Measurements from ENCODE around the gene YEATS2. TPM values are rescaled to one million over a fixed set of nuclear protein-coding genes. Genes with fewer than 3 reads are reported as not detected.

Gene YEATS2
- polyA plus RNA-seq, 1 donor, result 22.2 TPM

DNA sequence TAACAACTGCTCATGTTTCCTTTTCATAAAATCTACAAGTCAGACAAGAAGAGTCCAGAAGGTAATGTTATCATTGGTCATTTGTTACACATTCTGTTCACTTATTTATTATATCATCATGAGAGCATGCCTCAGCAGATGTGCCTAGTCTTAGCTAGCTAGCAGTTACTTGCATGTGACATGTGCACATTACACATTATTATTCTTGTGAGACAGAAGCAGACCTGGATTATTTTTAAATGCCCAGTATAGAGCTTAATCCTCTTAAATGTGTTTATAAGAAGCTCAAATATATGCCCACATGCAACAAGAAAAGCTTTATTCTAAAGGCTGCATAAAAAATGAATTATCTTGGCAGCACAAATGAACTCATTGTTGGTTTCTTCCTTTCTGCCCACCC, 12.6 kb downstream of the YEATS2 start:
- Histone ChIP-seq H3K27me3 (ENCODE audit: control insufficient read depth, insufficient read depth, low read length) (no peaks in the 10 kb centered on the region), H3K4me1 (ENCODE audit: control insufficient read depth, insufficient read depth, low read length) (no peaks in the 10 kb centered on the region), H3K27ac (ENCODE audit: low read length) (no peak overlapping the region), H3K9me3 (ENCODE audit: control insufficient read depth, low read depth, low read length) (no peaks in the 10 kb centered on the region), H3K4me3 (ENCODE audit: low read length) (no peak overlapping the region), H3K36me3 (ENCODE audit: control insufficient read depth, insufficient read depth, low read length) (no peaks in the 10 kb centered on the region)
- DNase-seq, result no peak

- 90% methylated on average over 1 of the region's 3 CpGs for WGBS (ENCODE audit: insufficient coverage, low lambda C conversion rate)
- no peaks in the 10 kb centered on the region for H3K27me3 ChIP-seq (ENCODE audit: control insufficient read depth, insufficient read depth, low read length)
- no peak overlapping the region for H3K4me3 ChIP-seq (ENCODE audit: low read length)
- H3K9me3 ChIP-seq (ENCODE audit: control insufficient read depth, low read depth, low read length), result no peaks in the 10 kb centered on the region
- no peak for DNase-seq
- peaks cover 2% of the 10 kb centered on the region for H3K36me3 ChIP-seq (ENCODE audit: control insufficient read depth, insufficient read depth, low read length)
- no peak overlapping the region for H3K27ac ChIP-seq (ENCODE audit: low read length)
- H3K4me1 ChIP-seq (ENCODE audit: control insufficient read depth, insufficient read depth, low read length), result no peaks in the 10 kb centered on the region
These were observed 13.9 kb downstream of the YEATS2 start for GRCh38 chr3:183711516-183711915.

- Histone ChIP-seq H3K27me3 (ENCODE audit: control insufficient read depth, insufficient read depth, low read length) (no peaks in the 10 kb centered on the region), H3K4me3 (ENCODE audit: low read length) (no peak overlapping the region), H3K36me3 (ENCODE audit: control insufficient read depth, insufficient read depth, low read length) (peaks cover 13% of the 10 kb centered on the region), H3K9me3 (ENCODE audit: control insufficient read depth, low read depth, low read length) (no peaks in the 10 kb centered on the region), H3K27ac (ENCODE audit: low read length) (no peak overlapping the region), H3K4me1 (ENCODE audit: control insufficient read depth, insufficient read depth, low read length) (no peaks in the 10 kb centered on the region)
- no peak for DNase-seq
These were observed 17.0 kb downstream of the YEATS2 start for GRCh38 chr3:183714622-183715021.

- Histone ChIP-seq H3K27ac (ENCODE audit: low read length) (no peak overlapping the region), H3K9me3 (ENCODE audit: control insufficient read depth, low read depth, low read length) (no peaks in the 10 kb centered on the region), H3K4me3 (ENCODE audit: low read length) (no peak overlapping the region), H3K36me3 (ENCODE audit: control insufficient read depth, insufficient read depth, low read length) (peaks cover 33% of the 10 kb centered on the region), H3K4me1 (ENCODE audit: control insufficient read depth, insufficient read depth, low read length) (no peaks in the 10 kb centered on the region), H3K27me3 (ENCODE audit: control insufficient read depth, insufficient read depth, low read length) (no peaks in the 10 kb centered on the region)
- no peak for DNase-seq
- WGBS (ENCODE audit: insufficient coverage, low lambda C conversion rate), result 95% methylated on average over 3 of the region's 3 CpGs
These were observed 20.4 kb downstream of the YEATS2 start for GRCh38 chr3:183718012-183718411.

DNA sequence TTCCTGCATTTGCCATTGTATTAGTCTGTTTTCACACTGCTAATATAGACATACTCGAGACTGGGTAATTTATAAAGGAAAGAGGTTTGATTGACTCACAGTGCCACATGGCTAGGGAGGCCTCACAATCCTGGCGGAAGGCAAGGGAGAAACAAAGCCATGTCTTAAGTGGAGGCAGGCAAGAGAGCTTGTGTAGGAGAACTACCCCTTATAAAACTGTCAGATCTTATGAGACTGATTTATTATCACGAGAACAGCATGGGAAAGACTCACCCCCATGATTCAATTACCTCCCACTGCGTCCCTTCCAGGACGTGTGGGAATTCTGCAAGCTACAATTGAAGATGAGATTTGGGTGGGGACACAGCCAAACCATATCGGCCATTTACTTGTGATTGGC, 27.8 kb downstream of the YEATS2 start:
- peaks cover 54% of the 10 kb centered on the region for H3K36me3 ChIP-seq (ENCODE audit: control insufficient read depth, insufficient read depth, low read length)
- H3K4me3 ChIP-seq (ENCODE audit: low read length), result no peak overlapping the region
- no peaks in the 10 kb centered on the region for H3K27me3 ChIP-seq (ENCODE audit: control insufficient read depth, insufficient read depth, low read length)
- H3K27ac ChIP-seq (ENCODE audit: low read length), result no peak overlapping the region
- WGBS (ENCODE audit: insufficient coverage, low lambda C conversion rate), result no CpG with 5 or more reads among the region's 6 CpGs
- no peaks in the 10 kb centered on the region for H3K9me3 ChIP-seq (ENCODE audit: control insufficient read depth, low read depth, low read length)
- no peaks in the 10 kb centered on the region for H3K4me1 ChIP-seq (ENCODE audit: control insufficient read depth, insufficient read depth, low read length)
- no peak for DNase-seq

GRCh38 chr3:183728204-183728603, 30.6 kb downstream of the YEATS2 start:
- Histone ChIP-seq H3K36me3 (ENCODE audit: control insufficient read depth, insufficient read depth, low read length) (peaks cover 38% of the 10 kb centered on the region), H3K4me1 (ENCODE audit: control insufficient read depth, insufficient read depth, low read length) (peaks cover 4% of the 10 kb centered on the region), H3K27me3 (ENCODE audit: control insufficient read depth, insufficient read depth, low read length) (no peaks in the 10 kb centered on the region), H3K9me3 (ENCODE audit: control insufficient read depth, low read depth, low read length) (no peaks in the 10 kb centered on the region), H3K4me3 (ENCODE audit: low read length) (no peak overlapping the region), H3K27ac (ENCODE audit: low read length) (no peak overlapping the region)
- DNase-seq, result no peak
- no CpG with 5 or more reads among the region's 1 CpG for WGBS (ENCODE audit: insufficient coverage, low lambda C conversion rate)

- no peaks in the 10 kb centered on the region for H3K27me3 ChIP-seq (ENCODE audit: control insufficient read depth, insufficient read depth, low read length)
- peak overlapping the region; percentile 69 for H3K27ac ChIP-seq (ENCODE audit: low read length)
- H3K36me3 ChIP-seq (ENCODE audit: control insufficient read depth, insufficient read depth, low read length), result peaks cover 37% of the 10 kb centered on the region
- no peak overlapping the region for H3K4me3 ChIP-seq (ENCODE audit: low read length)
- 80% methylated on average over 1 of the region's 2 CpGs for WGBS (ENCODE audit: insufficient coverage, low lambda C conversion rate)
- DNase-seq, result no peak
- H3K4me1 ChIP-seq (ENCODE audit: control insufficient read depth, insufficient read depth, low read length), result peaks cover 4% of the 10 kb centered on the region
- no peaks in the 10 kb centered on the region for H3K9me3 ChIP-seq (ENCODE audit: control insufficient read depth, low read depth, low read length)
These were observed 32.8 kb downstream of the YEATS2 start for GRCh38 chr3:183730361-183730760.

DNA sequence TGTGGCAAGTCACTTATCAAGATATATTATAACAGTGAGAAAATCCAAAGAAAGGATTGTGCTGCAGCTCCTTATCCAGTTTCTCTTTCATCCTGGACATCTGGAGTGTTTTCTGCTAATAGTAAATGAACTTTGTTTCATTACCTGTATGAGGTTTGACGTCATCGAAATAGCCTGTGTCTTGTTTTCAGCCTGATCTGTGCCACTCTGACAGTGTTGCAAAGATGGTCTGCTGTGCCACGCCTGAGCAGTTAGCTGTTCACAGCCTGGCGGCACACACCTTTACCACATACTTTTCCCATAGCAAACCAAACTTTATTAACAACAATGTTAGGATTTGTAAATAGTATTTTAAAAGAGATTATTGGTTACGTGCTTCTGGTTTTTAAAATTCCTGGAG, 34.0 kb downstream of the YEATS2 start:
- 75% methylated on average over 1 of the region's 5 CpGs for WGBS (ENCODE audit: insufficient coverage, low lambda C conversion rate)
- Histone ChIP-seq H3K27ac (ENCODE audit: low read length) (peak overlapping the region; percentile 69), H3K4me3 (ENCODE audit: low read length) (no peak overlapping the region), H3K9me3 (ENCODE audit: control insufficient read depth, low read depth, low read length) (no peaks in the 10 kb centered on the region), H3K36me3 (ENCODE audit: control insufficient read depth, insufficient read depth, low read length) (peaks cover 28% of the 10 kb centered on the region), H3K4me1 (ENCODE audit: control insufficient read depth, insufficient read depth, low read length) (peaks cover 5% of the 10 kb centered on the region), H3K27me3 (ENCODE audit: control insufficient read depth, insufficient read depth, low read length) (no peaks in the 10 kb centered on the region)
- peak; percentile 84 to 94 for DNase-seq

DNA sequence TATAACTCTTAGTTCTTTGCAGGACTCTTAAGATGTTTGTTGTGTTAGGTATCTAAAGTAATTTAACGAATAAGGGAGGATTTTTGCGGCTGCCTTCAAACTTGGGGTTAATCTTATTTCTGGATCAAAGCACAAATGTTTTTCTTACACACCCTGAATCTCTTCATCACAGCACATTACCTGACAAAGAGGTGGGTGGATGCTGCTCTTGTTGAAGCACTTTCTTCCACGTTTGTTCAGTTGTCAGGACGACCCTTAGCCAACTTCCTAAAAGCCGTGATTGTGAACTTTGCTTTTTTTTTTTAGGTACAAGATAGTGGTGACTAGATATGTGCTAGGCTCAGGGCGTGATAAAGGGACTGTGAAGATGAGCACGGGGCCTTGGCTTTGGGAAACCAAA, 36.0 kb downstream of the YEATS2 start:
- no CpG with 5 or more reads among the region's 7 CpGs for whole genome bisulfite sequencing (ENCODE audit: insufficient coverage, low lambda C conversion rate)
- H3K27ac ChIP-seq (ENCODE audit: low read length), result no peak overlapping the region
- H3K4me3 ChIP-seq (ENCODE audit: low read length), result no peak overlapping the region
- H3K4me1 ChIP-seq (ENCODE audit: control insufficient read depth, insufficient read depth, low read length), result peaks cover 10% of the 10 kb centered on the region
- H3K9me3 ChIP-seq (ENCODE audit: control insufficient read depth, low read depth, low read length), result no peaks in the 10 kb centered on the region
- DNase-seq, result no peak
- peaks cover 14% of the 10 kb centered on the region for H3K36me3 ChIP-seq (ENCODE audit: control insufficient read depth, insufficient read depth, low read length)
- H3K27me3 ChIP-seq (ENCODE audit: control insufficient read depth, insufficient read depth, low read length), result no peaks in the 10 kb centered on the region

GRCh38 chr3:183734750-183735494, 37.3 kb downstream of the YEATS2 start:
- Histone ChIP-seq H3K4me1 (ENCODE audit: control insufficient read depth, insufficient read depth, low read length) (peaks cover 10% of the 10 kb centered on the region), H3K4me3 (ENCODE audit: low read length) (no peak overlapping the region), H3K27ac (ENCODE audit: low read length) (no peak overlapping the region), H3K9me3 (ENCODE audit: control insufficient read depth, low read depth, low read length) (no peaks in the 10 kb centered on the region), H3K27me3 (ENCODE audit: control insufficient read depth, insufficient read depth, low read length) (no peaks in the 10 kb centered on the region), H3K36me3 (ENCODE audit: control insufficient read depth, insufficient read depth, low read length) (peaks cover 11% of the 10 kb centered on the region)
- 93% methylated on average over 3 of the region's 5 CpGs for WGBS (ENCODE audit: insufficient coverage, low lambda C conversion rate)
- no peak for DNase-seq

DNA sequence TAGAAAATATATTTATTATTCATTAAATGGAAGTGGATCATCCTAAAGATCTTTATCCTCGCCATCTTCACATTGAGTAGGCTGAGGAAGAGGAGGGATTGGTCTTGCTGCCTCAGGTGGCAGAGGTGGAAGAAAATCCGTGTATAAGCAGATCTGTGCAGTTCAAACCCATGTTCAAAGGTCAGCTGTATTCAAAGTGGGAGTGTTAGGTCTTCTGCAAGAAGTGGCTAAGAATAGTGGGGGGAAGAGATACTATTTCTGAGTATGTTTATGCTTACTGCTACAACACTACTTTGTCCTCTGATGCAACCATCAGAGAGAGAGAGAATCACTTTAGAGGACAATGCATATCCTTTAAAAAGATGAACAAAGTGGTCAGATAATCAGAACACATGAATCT, 39.5 kb downstream of the YEATS2 start:
- Histone ChIP-seq H3K27ac (ENCODE audit: low read length) (peak overlapping the region; percentile 64), H3K4me1 (ENCODE audit: control insufficient read depth, insufficient read depth, low read length) (peaks cover 5% of the 10 kb centered on the region), H3K9me3 (ENCODE audit: control insufficient read depth, low read depth, low read length) (no peaks in the 10 kb centered on the region), H3K4me3 (ENCODE audit: low read length) (no peak overlapping the region), H3K36me3 (ENCODE audit: control insufficient read depth, insufficient read depth, low read length) (peaks cover 11% of the 10 kb centered on the region), H3K27me3 (ENCODE audit: control insufficient read depth, insufficient read depth, low read length) (no peaks in the 10 kb centered on the region)
- peak; percentile 68 to 83 for DNase-seq
- 88% methylated on average over 1 of the region's 2 CpGs for WGBS (ENCODE audit: insufficient coverage, low lambda C conversion rate)
